8988T (cell line): Measurements from ENCODE around the gene ASIC5.
"Not testable (repeated sequence)": the region's sequence is repeated elsewhere in the genome, so short reads cannot be mapped to it uniquely, and the experiment has no call there.

Experiments used
- DNase-seq: peaks from one replicate; pipeline ENCODE4 v3.0.0; 2011

Gene ASIC5, protein sequence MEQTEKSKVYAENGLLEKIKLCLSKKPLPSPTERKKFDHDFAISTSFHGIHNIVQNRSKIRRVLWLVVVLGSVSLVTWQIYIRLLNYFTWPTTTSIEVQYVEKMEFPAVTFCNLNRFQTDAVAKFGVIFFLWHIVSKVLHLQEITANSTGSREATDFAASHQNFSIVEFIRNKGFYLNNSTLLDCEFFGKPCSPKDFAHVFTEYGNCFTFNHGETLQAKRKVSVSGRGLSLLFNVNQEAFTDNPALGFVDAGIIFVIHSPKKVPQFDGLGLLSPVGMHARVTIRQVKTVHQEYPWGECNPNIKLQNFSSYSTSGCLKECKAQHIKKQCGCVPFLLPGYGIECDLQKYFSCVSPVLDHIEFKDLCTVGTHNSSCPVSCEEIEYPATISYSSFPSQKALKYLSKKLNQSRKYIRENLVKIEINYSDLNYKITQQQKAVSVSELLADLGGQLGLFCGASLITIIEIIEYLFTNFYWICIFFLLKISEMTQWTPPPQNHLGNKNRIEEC

DNA sequence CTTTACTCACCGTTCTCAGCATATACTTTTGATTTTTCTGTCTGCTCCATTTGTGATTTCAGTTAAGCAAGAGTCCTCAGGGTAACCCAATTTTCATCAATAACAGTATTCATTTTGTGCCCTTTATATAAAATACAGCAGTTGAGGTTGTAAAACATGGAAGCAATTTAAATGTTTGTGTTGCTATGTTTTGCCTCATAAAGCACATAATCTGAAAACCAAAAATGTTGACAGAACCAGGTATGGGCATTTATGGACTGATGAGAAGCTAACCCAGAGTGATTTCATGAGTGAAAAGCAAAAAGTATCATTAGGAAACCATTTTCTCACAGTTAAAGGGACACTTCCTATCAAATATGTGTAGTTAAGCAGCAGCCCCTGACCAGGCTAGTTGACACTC lies at the start of gene ASIC5:
ASIC5 (minus strand) TSS at position 101 of the 400 bp plus-strand sequence; CDS start at position 50, 51 bp downstream.
- no peak for DNase-seq

DNA sequence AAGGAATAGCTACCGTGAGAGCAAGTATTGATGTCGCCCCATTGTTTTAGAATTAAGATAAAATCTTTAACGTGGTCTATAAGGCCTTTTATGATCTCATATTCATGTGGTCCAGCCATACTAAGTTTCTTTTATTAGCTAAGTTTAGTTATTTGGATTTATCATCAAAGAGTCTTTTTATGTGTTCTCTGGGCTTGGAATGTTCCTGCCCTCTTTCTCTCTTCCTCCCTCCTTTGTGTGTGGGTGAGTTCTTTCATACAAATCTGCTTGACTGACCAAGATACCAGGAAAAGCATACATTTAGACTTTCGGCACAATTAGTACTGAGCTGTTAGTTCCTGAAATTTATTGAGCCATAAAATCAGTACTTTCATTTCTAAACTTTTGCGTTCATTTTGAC lies 48.7 kb upstream of the ASIC5 start:
- DNase-seq = no peak

DNA sequence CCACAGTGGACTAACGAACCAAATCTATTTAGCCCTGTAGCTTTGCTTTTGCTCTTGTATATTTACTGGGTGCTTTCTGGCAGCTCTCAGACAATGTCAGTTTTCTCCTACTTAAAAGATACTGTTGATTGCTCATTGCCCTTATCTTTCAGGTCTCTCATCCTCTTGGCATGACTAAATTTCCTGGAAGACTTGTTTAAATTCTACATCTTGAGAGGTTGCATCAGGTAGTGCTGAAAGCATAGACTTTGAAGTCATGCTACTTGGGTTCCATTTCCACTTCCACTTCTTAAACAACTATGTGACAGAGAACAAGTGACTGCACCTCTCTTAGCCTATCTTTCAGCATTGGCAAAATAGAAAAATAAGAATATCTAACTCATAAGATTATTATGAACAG lies 45.8 kb upstream of the ASIC5 start:
- no peak for DNase-seq

DNA sequence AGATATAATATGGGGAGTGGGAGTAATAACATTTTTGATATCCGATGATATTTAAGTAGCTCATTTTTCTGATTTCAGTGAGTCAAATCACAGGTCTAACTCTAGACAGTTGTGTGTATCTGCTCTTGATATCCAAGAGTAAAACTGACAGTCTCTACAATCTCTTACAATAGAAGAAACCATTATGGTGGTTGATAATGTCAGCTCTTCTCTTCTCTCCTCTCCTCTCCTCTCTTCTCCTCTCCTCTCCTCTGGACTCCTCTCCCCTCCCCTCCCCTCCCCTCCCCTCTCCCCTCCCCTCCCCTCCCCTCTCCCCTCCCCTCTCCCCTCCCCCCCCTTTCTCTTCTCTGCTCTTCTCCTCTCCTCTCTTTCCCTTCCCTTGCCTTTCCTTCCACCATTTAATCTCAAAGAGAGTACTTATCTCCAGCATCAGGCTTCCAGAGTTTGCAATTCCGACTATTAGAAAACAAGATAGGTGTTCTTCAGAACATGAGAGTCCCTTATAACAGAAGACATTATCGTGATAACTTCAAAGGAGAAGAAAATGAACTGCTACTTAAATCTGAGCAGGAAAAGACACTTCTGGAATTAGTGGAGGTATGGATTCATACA lies 43.6 kb upstream of the ASIC5 start:
- DNase-seq = no peak

GRCh38 chr4:155908187-155909139 lies 42.4 kb upstream of the ASIC5 start:
- DNase-seq = no peak

DNA sequence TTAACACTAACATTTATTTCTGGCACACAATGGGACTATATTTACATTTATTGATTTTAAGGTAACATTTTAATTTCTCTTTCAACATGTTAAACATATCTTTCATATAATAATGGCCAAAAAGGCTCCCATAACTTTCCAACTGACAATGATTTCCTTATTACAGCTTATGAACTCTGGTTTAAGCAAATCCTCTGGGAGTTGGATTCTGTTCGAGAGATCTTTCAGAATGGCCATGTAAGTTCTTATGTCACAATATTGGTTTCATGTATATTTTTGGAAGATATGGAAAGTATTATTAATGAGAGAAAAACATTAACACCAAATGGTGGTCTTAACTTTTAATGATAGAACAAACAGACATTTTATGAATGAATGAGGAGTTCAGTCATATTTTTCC lies 41.5 kb upstream of the ASIC5 start:
- no peak for DNase-seq

- DNase-seq = no peak
These were observed 40.6 kb upstream of the ASIC5 start for GRCh38 chr4:155906554-155907247.

- no peak for DNase-seq
These were observed 38.3 kb upstream of the ASIC5 start for GRCh38 chr4:155904331-155904730.

DNA sequence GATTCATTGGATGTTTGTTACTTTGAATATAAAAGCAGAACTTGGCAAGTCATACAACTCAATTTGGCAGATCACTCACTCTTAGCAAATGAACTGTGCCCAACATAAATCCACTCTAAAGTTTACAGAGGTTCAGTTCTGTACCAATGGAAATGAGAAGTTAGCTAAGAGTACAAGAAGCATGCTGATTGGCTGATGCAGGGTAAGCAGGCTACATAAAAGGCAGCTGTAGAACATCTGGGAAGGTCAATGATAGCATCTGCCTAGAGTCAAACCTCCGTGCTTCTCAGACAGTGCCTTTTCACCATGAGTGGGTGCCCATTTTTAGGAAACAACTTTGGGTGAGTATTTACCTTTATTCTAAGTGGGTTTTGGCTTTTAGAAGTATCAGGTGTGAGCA lies 37.4 kb upstream of the ASIC5 start, which contains the start of gene TDO2:
TDO2 (plus strand) TSS at position 244 of the 400 bp plus-strand sequence; CDS start at position 307, 63 bp downstream.
- DNase-seq = no peak

DNA sequence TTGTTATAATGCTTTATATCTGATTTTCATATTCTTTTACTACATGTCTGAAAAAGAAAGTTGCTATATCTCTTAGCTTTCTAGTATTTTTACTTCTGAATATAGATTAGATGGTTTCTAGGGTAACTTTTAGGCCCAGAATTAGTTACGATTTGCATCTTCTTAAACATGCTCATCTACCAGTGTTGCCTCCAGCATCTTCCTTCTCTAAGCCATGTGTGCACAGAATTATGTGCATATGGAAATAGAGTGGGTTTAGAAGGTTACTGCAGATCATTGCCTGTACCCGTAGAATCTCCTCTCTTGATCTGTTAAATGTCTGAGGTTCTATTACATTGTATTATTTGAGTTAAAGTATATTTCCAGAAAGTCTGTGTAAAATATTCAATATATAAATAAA lies 34.9 kb upstream of the ASIC5 start:
- no peak for DNase-seq

- DNase-seq = no peak
These were observed 34.3 kb upstream of the ASIC5 start for GRCh38 chr4:155900381-155900780.

- DNase-seq = no peak
These were observed 33.8 kb upstream of the ASIC5 start for GRCh38 chr4:155899891-155900290.

GRCh38 chr4:155898371-155898770 lies 32.3 kb upstream of the ASIC5 start:
- not testable (repeated sequence) for DNase-seq

GRCh38 chr4:155891058-155891457 lies 25.0 kb upstream of the ASIC5 start:
- DNase-seq = no peak

- DNase-seq = no peak
These were observed 23.9 kb upstream of the ASIC5 start for GRCh38 chr4:155889946-155890345.

DNA sequence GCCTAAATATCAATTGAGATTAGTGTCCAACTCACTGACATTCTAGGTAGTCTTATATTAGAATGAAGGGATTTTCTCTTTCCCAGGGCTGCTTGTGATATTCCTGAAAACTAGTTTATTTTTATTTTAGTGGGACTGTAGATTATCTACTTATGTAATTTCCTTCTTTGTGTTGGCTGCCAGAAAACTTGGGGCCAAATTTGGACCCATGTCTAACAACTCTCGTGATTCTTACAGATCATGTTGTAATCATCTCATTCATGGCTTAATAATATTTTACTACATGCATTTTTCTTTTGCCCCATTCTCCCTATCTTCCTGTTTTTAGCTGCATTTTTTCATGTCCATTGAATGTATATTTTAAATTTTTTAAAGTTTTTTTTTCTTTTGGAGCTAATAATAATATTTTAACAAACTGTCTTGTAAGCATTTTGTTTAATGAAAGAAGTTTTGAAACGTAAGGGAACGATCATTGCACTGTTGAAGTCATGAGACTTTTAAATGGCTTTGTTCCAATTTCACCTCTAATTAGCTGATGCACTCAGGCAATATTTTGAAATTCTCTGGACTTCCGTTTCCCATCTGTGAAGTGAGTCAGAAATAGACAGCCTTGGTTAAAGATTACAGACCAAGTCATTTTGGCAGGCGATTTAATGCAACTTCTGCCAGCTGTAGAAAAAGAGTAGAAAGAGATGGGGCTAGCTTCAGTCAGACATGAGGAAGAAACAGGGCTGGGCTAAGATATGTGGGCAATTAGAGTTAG lies 23.1 kb upstream of the ASIC5 start:
- DNase-seq = no peak

DNA sequence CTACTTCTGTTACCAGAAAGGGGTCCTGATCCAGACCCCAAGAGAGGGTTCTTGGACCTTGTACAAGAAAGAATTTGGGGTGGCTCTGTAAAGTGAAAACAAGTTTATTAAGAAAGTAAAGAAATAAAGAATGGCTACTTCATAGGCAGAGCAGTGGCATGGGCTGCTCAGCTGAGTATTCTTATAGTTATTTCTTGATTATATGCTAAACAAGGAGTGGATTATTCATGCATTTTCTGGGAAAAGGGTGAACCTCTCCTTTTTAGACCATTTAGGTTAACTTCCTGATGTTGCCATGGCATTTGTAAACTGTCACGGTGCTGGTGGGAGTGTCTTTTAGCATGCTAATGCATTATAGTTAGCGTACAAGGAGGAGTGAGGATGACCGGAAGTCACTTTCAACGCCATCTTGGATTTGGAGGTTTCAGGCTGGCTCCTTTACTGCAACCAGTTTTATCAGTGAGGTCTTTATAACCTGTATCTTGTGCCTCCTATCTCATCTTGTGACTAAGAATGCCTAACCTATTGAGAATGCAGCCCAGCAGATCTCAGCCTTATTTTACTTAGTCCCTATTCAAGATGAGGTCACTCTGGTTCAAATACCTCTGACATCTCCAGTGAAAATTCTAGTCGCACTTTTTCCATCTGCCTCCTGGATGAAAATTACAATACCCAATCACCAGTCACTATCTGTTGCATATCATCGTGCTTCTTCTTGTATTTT lies 21.9 kb upstream of the ASIC5 start:
- DNase-seq = no peak

- DNase-seq = no peak
These were observed 21.0 kb upstream of the ASIC5 start for GRCh38 chr4:155887045-155887444.

DNA sequence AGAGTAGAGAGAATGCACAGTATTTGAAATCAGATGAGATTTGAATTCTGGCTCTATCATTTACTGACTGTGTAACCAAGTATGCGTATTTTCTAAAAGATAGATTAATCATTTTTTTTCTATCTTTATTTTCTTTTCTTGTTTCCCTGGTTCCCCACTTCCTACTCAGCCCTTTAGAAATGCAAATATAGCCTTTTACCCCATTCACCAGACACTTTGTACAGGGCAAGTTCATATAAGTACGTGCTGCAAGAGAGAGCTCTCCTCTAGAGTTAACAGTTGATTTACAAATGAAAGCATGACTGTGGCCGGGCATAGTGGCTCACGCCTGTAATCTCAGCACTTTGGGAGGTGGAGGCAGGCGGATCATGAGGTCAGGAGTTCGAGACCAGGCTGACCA lies 19.6 kb upstream of the ASIC5 start:
- no peak for DNase-seq

DNA sequence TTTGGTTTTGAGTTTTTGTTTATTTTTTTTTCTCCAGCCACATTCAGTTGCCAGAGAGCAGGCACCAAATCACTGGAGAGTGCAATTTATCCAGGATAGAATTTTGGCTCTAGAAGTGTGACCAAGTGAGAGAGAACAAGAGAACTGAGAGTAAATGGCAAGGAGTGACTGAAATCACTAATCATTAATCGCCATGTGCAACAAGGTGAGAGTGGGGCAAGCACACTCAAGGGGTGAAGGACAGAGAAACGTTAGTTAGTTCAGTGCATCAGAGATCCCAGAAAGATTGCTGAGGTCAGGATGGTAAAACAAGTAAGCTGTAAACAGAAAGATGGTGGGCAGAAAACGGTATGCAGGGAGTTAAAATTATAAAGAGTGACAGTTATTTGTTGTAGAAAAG lies 17.8 kb upstream of the ASIC5 start:
- DNase-seq = no peak

DNA sequence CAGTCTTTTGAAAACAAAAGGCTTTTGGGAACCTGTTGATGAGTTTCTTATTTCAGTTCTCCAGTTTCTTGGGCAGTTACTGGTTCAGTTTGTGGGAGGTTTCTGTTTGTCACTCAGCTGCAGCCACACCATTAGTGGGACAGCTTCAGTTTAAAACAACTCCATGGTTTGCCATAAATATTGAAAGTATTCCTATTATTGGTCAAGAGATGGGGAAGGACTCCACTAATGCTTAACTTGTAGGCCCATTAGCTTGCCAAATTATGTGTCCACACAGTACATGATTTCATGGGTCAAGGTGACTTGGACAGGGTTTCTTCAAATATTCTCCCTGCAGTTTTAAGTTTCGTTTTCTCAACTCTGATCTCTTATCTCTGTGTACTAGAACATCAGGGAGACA lies 15.5 kb upstream of the ASIC5 start:
- DNase-seq = no peak
